Fibroblast of pulmonary artery (primary cell): ENCODE data around the gene SKIC2.
A peak's percentile ranks its signal among the peaks of the same experiment; 100 is the strongest.

ENCODE experiments used
- DNase-seq: peaks from one replicate; pipeline ENCODE4 v3.0.0-alpha.2; 2010; ENCODE audit warnings: low read depth
- H3K4me3 ChIP-seq: replicated peaks from 2 replicates; pipeline ENCODE4 v1.5.1; 2011; ENCODE audit warnings: low read depth, mild to moderate bottlenecking, control low read depth, low read length, moderate library complexity
- TF ChIP-seq, protein P1 (sequence below): IDR thresholded peaks from 2 replicates; pipeline ENCODE4 v1.5.1; 2011; ENCODE audit warnings: mild to moderate bottlenecking, control low read depth, low read length, inconsistent platforms; ENCODE audit errors: missing control alignments

Gene SKIC2

DNA sequence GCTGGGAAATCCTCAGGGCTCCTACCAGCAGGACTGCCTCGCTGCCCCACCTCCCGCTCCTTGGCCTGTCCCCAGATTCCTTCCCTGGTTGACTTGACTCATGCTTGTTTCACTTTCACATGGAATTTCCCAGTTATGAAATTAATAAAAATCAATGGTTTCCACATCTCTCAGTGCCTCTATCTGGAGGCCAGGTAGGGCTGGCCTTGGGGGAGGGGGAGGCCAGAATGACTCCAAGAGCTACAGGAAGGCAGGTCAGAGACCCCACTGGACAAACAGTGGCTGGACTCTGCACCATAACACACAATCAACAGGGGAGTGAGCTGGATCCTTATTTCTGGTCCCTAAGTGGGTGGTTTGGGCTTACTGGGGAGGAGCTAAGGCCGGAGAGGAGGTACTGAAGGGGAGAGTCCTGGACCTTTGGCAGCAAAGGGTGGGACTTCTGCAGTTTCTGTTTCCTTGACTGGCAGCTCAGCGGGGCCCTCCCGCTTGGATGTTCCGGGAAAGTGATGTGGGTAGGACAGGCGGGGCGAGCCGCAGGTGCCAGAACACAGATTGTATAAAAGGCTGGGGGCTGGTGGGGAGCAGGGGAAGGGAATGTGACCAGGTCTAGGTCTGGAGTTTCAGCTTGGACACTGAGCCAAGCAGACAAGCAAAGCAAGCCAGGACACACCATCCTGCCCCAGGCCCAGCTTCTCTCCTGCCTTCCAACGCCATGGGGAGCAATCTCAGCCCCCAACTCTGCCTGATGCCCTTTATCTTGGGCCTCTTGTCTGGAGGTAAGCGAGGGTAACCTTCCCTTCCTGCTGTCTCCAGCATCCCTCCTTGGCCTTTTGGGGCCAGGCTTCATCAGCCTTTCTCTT lies 13.2 kb upstream of the SKIC2 start, which contains the start of gene CFB:
CFB (plus strand) TSS at position 589 of the 863 bp plus-strand sequence; CDS start at position 716, 127 bp downstream.
- TF ChIP-seq, protein P1, sequence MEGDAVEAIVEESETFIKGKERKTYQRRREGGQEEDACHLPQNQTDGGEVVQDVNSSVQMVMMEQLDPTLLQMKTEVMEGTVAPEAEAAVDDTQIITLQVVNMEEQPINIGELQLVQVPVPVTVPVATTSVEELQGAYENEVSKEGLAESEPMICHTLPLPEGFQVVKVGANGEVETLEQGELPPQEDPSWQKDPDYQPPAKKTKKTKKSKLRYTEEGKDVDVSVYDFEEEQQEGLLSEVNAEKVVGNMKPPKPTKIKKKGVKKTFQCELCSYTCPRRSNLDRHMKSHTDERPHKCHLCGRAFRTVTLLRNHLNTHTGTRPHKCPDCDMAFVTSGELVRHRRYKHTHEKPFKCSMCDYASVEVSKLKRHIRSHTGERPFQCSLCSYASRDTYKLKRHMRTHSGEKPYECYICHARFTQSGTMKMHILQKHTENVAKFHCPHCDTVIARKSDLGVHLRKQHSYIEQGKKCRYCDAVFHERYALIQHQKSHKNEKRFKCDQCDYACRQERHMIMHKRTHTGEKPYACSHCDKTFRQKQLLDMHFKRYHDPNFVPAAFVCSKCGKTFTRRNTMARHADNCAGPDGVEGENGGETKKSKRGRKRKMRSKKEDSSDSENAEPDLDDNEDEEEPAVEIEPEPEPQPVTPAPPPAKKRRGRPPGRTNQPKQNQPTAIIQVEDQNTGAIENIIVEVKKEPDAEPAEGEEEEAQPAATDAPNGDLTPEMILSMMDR, result no peak
- peak within 1 kb of the TSS; percentile 34 for H3K4me3 ChIP-seq
- DNase-seq, result peak; percentile 90

DNA sequence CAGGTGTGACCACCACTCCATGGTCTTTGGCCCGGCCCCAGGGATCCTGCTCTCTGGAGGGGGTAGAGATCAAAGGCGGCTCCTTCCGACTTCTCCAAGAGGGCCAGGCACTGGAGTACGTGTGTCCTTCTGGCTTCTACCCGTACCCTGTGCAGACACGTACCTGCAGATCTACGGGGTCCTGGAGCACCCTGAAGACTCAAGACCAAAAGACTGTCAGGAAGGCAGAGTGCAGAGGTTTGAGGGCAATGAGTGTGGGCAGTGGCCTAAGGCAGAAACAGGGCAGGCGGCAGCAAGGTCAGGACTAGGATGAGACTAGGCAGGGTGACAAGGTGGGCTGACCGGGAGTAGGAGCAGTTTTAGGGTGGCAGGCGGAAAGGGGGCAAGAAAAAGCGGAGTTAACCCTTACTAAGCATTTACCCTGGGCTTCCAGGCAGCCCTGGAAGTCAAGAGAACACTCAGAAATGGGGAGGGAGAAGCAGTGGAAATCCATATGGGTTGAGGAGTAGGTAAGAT lies 12.5 kb upstream of the SKIC2 start:
- peak overlapping the region; percentile 34 for H3K4me3 ChIP-seq
- DNase-seq, result no peak
- TF ChIP-seq, protein P1, result no peak

DNA sequence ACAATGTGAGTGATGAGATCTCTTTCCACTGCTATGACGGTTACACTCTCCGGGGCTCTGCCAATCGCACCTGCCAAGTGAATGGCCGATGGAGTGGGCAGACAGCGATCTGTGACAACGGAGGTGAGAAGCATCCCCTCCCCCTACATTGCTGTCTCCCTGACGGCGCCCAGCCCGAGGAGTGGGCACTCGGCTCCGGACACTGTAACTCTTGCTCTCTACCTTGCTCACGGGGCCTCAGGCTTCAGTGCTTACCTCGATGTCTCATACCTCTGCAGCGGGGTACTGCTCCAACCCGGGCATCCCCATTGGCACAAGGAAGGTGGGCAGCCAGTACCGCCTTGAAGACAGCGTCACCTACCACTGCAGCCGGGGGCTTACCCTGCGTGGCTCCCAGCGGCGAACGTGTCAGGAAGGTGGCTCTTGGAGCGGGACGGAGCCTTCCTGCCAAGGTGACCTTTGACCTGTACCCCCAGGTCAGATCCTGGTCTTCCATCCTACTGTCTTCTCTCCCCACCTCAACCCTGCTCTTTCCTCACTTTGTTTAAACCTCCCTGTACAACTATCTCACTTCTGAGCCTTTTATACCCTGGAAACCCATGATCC lies 11.8 kb upstream of the SKIC2 start:
- H3K4me3 ChIP-seq, result no peak overlapping the region
- TF ChIP-seq, protein P1, result no peak
- DNase-seq, result no peak

DNA sequence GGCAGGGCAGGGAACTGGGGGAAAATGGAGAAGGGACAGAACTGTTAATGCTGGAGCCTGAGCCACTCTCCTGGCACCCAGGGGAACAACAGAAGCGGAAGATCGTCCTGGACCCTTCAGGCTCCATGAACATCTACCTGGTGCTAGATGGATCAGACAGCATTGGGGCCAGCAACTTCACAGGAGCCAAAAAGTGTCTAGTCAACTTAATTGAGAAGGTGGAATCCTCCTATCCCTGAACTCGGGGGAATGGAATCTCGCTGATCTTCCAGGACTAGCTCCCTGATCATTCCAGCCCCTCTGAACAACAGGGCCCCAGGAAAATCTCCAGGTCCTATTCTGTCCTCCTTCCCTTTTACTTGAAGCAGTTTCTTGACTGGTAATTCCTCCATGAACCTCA lies 11.1 kb upstream of the SKIC2 start:
- H3K4me3 ChIP-seq, result no peak overlapping the region
- TF ChIP-seq, protein P1, result no peak

DNA sequence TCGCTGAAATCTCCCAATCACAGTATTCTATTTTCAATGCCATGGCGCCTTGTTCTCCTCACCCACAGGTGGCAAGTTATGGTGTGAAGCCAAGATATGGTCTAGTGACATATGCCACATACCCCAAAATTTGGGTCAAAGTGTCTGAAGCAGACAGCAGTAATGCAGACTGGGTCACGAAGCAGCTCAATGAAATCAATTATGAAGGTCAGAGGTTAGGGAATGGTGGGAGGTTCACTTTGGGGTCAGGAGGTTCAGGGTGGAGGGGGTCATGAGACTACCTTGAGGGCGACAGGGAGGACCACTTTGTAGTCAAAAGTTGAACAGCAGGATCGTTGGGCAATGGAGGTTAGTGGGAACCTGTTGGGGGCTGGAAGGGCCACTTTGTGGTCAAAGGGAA lies 10.7 kb upstream of the SKIC2 start:
- TF ChIP-seq, protein P1, result no peak
- H3K4me3 ChIP-seq, result no peak overlapping the region
- no peak for DNase-seq

More for the DNA sequence above, 11.1 kb upstream of the SKIC2 start:
- DNase-seq, result no peak

DNA sequence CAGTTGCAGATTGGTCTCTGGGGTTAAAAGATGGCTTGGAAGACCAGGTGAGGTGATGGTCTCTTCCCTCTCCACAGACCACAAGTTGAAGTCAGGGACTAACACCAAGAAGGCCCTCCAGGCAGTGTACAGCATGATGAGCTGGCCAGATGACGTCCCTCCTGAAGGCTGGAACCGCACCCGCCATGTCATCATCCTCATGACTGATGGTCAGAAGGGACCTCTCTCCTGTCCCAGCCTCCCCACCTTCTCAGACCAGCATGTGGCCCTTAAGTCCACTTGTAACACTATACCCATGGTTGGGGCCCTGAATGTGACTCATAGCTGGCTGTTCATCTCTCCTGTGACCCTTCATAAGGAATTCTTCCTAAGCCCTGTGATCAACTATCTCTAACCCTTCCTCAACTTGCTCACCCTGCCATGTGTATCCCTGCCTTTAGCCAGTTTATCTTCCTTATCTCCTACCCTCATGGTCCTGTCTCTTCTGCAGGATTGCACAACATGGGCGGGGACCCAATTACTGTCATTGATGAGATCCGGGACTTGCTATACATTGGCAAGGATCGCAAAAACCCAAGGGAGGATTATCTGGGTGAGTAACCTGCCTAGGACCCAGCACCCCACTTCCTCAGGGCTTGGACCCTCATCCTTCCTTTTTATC lies 10.1 kb upstream of the SKIC2 start:
- H3K4me3 ChIP-seq, result no peak overlapping the region
- TF ChIP-seq, protein P1, result no peak
- no peak for DNase-seq
